ENCODE results near the gene TGFBR1.

Gene TGFBR1

GRCh38 chr9:99199938-99200539 is 95.1 kb downstream of the TGFBR1 start:
- no peak overlapping the region for H3K9ac ChIP-seq (ENCODE audit: low read length)
- no peak overlapping the region for H3K4me3 ChIP-seq (ENCODE audit: insufficient read depth, low read length, poor library complexity, severe bottlenecking)
- H2AFZ ChIP-seq (ENCODE audit: low read depth, low read length, severe bottlenecking) = no peak overlapping the region
- no peaks in the 10 kb centered on the region for H3K36me3 ChIP-seq (ENCODE audit: low read length)
- TF ChIP-seq, protein P1, sequence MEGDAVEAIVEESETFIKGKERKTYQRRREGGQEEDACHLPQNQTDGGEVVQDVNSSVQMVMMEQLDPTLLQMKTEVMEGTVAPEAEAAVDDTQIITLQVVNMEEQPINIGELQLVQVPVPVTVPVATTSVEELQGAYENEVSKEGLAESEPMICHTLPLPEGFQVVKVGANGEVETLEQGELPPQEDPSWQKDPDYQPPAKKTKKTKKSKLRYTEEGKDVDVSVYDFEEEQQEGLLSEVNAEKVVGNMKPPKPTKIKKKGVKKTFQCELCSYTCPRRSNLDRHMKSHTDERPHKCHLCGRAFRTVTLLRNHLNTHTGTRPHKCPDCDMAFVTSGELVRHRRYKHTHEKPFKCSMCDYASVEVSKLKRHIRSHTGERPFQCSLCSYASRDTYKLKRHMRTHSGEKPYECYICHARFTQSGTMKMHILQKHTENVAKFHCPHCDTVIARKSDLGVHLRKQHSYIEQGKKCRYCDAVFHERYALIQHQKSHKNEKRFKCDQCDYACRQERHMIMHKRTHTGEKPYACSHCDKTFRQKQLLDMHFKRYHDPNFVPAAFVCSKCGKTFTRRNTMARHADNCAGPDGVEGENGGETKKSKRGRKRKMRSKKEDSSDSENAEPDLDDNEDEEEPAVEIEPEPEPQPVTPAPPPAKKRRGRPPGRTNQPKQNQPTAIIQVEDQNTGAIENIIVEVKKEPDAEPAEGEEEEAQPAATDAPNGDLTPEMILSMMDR (IDR thresholded peaks at IDR 0.05; ENCODE audit: insufficient read depth, low read length, poor library complexity, severe bottlenecking) = no peak
- TF ChIP-seq EZH2phosphoT487 (conservative IDR thresholded peaks at IDR 0.05; ENCODE audit: low read length) = no peak
- H3F3A ChIP-seq (ENCODE audit: insufficient read depth) = no peaks in the 10 kb centered on the region
- no peaks in the 10 kb centered on the region for H3K79me2 ChIP-seq (ENCODE audit: insufficient read depth, low read length)
- H4K20me1 ChIP-seq (ENCODE audit: low read depth, low read length) = no peaks in the 10 kb centered on the region
- no peak overlapping the region for H3K27ac ChIP-seq (ENCODE audit: low read depth, low read length)
- no peaks in the 10 kb centered on the region for H3K9me3 ChIP-seq (ENCODE audit: insufficient read depth, low read length)
- no peaks in the 10 kb centered on the region for H3K27me3 ChIP-seq (ENCODE audit: low read length)
- H3K9me2 ChIP-seq (replicated peaks; ENCODE audit: insufficient read depth, low read length) = no peaks in the 10 kb centered on the region
- H3K4me2 ChIP-seq (ENCODE audit: low read depth, low read length, poor library complexity, severe bottlenecking) = no peak overlapping the region

DNA sequence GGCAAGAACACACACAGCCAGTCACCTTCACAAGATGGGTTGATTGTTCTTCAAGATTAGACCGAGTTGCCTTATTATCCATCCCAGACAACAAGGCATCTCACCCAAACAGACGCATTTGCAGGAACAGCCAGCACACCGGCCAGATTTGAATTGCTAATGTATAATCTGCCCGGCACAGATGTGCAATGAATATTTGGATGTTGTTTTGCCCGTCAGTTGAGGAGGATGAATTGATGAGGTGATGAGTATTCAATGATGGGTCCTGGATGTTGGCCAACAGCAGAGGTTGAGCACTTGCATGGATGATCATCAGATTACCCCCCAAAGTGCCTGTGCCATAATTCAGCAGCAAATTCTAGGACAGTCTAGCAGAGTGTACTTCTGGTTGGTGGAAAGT is 96.7 kb downstream of the TGFBR1 start:
- H3K9ac ChIP-seq (ENCODE audit: low read length) = no peak overlapping the region
- no peak overlapping the region for H2AFZ ChIP-seq (ENCODE audit: low read depth, low read length, severe bottlenecking)
- H3K4me3 ChIP-seq (ENCODE audit: insufficient read depth, low read length, poor library complexity, severe bottlenecking) = no peak overlapping the region
- H3K36me3 ChIP-seq (ENCODE audit: low read length) = no peaks in the 10 kb centered on the region
- H3K9me3 ChIP-seq (ENCODE audit: insufficient read depth, low read length) = no peaks in the 10 kb centered on the region
- no peaks in the 10 kb centered on the region for H3K27me3 ChIP-seq (ENCODE audit: low read length)
- H3K27ac ChIP-seq (ENCODE audit: low read depth, low read length) = no peak overlapping the region
- H3F3A ChIP-seq (ENCODE audit: insufficient read depth) = no peaks in the 10 kb centered on the region
- H3K79me2 ChIP-seq (ENCODE audit: insufficient read depth, low read length) = no peaks in the 10 kb centered on the region
- H3K4me2 ChIP-seq (ENCODE audit: low read depth, low read length, poor library complexity, severe bottlenecking) = no peak overlapping the region
- no peaks in the 10 kb centered on the region for H3K9me2 ChIP-seq (replicated peaks; ENCODE audit: insufficient read depth, low read length)
- TF ChIP-seq EZH2phosphoT487 (conservative IDR thresholded peaks at IDR 0.05; ENCODE audit: low read length) = no peak
- TF ChIP-seq, protein P1 (IDR thresholded peaks at IDR 0.05; ENCODE audit: insufficient read depth, low read length, poor library complexity, severe bottlenecking) = no peak
- no peaks in the 10 kb centered on the region for H4K20me1 ChIP-seq (ENCODE audit: low read depth, low read length)

Measured in SU-DHL-6 (cell line).